ENCODE measurements around the gene FBRSL1.

Gene FBRSL1

DNA sequence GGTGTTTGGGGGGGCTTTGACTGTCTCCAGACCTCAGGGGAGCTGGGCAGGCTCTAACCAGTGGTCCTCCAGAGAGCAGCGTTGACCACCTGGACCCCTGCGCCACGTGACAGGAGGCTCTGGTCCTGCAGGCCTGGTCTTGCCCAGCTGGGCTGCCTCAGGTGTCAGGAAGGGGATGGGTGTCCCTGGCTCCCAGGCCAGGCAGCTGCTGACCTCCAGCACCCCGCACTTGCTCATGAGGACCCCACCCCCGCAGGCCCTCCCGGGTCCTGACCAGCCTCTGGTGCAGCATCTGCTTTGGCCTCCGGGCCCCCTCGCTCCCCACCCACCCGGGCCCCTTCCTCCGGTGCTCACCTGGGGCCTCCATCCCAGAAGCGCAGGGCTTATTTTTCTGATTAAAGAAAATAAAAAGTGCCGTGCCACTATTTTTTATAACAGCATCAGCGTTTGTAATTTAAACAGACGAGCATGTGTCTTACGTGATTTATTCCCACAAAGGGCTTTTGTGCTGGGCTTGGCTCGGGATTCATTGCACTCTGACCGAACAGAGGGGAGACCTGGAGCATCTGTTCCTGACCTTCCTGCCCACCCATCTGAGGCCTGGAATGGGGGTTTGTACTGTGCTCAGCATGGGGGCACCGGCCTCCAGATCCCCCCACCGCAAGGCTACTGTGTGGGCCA, 21.7 kb downstream of the FBRSL1 start:
- no peak for DNase-seq (ENCODE audit: low spot score)

DNA sequence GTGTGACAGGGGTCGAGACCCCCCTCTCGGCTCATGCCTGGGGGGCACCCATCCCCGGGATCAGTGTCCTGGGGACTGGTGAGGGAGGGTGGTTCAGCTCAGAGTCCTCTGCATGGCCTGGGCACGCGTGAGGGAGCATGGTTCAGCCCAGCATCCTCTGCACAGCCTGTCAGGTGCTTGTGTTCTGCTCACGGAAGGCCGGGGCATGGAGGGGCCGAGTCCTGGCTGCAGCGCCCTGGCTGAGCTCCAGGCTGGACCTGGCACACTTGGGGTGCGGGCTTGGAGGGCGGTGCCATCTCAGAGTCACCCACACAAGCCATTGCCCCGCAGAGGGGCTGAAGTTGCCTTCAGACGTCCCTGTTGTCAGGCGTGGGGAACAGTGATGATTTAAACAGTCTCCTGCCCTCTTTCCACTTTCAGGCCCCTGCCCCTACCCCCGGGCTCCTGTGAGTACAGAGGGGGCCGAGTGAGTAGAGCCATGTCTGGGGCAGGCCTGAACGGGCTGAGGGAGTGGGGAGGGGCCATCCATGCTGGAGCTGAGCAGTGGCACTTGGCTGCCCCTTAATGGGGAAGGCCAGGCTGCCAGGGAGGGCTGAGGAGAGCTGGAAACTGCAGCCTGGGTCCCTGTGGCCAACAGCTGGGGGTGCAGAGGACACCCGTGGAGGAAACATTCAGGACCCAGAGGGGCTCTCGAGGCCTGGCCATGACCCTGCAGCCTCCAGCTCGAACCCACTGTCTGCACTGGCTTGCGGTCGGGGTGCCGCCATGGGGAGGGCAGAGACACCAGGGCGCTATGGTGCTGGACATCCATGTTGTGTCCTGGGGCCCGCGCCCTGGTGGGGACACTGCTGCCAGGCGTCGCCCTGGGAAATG, 22.5 kb downstream of the FBRSL1 start:
- no peak for DNase-seq (ENCODE audit: low spot score)

DNA sequence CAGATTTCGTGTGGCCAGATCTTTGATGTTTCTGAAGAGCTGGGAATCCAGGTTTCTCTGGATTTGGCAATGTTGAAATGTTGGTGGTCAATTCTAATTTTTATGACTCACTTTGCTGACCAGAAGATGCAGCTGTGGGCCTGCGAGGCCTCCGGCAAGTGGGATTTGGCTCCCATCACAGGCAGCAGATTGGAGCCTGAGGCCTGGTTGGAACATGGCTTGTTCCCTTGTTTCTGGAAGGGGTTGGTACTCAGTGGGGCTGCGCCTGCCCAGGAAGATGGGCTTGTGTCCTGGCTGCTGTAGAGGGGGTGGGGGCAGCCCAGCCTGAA, 23.1 kb downstream of the FBRSL1 start:
- no peak for DNase-seq (ENCODE audit: low spot score)

DNA sequence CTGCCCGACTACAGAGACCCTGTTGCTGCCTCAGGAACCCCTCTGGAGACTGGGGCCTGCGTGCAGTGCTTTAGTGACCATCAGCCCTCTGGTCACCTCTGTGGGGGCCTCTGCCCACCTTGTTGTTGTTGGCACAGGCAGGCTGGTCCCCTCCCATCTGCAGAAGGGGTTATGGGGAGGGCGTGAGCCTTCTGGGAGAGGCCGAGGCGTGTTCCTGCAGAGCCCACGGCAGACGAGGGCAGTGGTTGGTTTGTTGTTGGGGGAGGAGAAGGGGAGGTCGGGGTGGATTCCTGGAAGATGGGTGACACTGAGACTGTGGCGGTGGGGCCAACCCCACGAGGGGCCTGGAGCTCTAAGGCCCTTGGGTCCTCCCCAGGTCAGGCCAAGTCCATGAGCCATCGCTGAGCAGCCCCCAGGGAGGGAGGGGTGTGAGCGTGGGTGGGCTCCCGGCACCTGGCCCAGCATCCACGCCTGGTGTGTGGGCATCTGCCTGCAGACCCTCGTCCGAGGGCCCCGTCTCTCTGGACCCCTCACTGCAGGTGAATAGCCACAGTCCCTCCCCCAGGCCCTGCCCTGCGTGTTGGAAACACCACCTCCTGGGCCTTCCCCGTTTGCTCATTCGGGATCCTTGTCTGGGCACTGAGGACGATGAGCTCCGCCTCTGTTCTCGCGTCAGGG, 23.6 kb downstream of the FBRSL1 start:
- DNase-seq (ENCODE audit: low spot score): no peak

DNA sequence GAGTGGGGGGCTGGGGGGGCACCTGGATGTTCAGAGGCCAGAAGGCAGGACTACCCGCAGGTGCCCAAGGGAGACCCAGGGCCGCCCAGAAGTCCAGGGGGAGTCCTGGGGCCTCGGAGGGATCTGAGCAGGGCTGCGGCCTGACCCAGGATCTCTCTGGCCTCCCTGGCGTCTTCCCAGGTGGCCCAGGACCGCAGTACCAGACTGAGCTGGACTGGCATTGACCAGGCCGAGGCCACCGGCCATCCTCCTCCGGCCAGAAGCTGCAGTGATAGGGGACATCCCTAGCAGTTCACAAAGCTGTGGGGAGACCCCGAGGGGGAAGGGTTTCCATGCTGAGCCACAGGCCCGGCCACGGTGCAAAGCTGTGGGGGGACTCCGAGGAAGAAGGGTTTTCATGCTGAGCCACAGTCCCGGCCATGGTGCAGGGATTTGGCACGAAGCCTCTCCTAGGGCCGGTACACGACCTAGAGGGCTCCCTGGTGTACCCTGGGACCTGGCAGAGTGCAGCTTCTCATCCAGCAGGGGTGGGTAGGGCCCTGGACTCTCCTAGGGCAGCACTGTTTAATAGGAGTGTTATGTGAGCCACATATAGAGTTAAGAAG, 24.4 kb downstream of the FBRSL1 start:
- DNase-seq (ENCODE audit: low spot score): no peak

DNA sequence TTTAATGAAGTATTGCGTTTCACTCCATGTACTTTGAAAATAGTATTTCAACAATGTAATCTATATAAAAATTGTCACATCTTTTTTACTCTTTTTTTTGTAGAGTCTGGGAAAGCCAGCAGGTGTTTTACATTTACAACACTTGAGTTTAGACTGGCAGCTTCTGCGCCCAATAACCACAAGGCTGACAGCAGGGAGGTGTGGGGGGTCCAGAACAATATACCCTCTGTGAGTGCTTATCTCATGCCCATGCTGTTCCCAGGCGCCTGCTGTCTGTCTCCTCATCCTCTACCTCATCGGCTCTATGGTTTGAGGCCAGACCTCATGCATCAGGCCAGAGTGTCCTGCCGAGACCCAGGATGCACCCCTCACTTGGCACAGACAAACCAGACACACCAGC, 24.9 kb downstream of the FBRSL1 start:
- no peak for DNase-seq (ENCODE audit: low spot score)

DNA sequence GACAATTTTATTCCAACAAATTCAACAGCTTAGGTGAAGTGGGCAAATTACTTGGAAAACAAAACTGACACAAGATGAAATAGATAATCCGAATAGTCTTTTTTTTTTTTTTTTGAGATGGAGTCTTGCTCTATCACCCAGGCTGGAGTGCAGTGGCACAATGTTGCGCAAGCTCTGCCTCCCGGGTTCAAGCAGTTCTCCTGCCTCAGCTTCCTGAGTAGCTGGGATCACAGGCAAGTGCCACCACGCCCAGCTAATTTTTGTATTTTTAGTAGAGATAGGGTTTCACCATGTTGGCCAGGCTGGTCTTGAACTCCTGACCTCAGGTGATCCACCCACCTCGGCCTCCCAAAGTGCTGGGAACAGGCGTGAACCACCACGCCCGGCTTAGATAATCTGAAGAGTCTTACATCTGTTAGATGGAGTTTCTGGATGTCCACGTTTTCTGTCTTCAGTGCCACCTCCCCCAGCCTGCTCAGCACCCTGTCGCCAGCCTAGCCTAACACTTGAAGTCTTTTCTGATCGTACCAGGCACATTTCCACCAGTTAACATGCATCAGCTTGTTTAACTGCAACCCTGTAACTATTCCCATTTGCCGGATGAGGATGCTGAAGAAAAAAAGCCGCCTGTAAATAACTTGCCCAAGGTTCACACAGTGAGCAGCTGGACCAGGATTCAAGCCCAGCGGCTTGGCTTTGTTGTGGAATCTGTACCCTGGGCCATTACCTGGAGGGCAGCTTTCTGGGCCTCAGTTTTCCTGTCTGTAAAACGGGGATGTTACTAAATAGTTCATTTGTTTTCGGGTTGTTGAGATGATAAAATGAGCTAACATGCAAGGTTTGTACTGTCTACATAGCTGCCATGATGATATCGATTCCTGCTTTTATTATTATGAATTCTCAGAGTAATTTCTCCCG, 26.4 kb downstream of the FBRSL1 start:
- DNase-seq (ENCODE audit: low spot score): no peak

DNA sequence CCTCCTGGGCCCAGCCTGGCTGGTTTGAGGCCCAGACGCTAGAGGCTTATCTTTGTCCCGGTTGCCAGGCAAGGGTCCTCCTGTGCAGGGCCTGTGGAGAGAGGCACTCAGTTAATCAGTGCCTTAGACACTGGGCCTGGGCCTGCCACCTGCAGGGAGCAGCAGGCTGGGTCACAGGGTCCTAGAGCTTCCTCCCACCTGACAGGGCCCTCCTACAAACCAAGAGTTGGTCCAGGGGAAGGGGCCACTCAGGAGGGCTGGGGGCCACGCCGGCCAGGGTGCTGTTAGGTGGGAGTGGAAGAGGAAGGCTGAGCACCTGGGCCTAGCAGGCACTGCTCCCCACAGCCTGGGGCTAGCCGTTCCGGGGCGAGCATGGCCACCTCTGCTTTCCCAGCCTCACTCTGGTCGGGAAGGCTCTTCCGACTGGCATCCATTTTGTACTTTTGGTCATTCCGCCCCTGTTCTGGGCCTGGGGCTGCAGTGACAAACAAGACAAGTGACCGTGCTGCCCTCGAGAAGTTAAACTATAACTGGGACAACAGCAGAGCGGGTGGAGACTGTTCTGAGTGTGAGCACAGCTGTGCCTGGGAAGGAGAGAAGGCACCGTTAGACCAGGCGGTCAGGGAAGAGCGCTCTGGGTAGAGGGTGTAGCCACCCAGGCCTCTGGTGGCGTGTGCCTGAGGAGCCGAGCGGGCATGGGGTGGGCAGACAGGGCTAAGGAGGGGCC, 27.2 kb downstream of the FBRSL1 start:
- DNase-seq (ENCODE audit: low spot score): no peak

DNA sequence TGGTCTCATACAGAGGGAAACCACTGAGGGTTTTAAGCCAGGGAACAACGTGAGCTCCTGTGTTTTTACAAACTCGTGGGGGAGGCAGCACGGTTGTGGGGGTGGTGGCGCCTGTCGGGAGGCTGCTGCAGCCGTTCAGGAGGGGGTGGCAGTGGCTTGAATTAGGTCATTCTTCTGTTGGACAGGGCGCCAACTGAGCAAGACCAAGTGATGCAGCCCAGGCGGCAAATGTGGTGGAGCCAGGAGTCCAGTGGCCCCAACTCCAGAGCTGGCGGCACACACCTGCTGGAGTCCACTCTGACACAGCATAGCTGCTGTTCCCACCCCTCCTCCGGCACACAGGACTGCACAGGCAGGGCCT, 27.8 kb downstream of the FBRSL1 start:
- DNase-seq (ENCODE audit: low spot score): no peak

DNA sequence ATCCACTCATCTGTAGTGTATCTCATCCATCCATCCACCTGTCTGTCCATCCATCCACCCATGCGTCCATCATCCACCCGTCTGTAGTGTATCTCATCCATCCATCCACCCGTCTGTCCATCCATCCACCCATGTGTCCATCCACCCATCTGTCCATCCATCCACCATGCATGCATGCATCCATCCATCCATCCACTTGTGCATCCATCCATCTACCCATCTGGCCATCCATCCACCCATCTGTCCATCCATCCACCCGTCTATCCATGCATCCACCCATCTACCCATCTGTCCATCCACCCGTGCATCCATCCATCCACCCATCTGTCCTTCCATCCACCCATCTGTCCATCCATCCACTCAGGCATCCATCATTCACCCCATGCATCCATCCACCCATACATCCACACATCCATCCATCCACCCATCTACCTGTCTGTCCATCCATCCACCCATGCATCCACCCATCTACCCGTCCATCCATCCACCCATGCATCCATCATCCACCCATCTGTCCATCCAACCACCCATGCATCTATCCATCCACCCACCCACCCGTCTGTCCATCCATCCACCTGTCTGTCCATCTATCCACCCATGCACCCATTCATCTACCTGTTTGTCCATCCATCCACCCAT, 28.5 kb downstream of the FBRSL1 start:
- no peak for DNase-seq (ENCODE audit: low spot score)

DNA sequence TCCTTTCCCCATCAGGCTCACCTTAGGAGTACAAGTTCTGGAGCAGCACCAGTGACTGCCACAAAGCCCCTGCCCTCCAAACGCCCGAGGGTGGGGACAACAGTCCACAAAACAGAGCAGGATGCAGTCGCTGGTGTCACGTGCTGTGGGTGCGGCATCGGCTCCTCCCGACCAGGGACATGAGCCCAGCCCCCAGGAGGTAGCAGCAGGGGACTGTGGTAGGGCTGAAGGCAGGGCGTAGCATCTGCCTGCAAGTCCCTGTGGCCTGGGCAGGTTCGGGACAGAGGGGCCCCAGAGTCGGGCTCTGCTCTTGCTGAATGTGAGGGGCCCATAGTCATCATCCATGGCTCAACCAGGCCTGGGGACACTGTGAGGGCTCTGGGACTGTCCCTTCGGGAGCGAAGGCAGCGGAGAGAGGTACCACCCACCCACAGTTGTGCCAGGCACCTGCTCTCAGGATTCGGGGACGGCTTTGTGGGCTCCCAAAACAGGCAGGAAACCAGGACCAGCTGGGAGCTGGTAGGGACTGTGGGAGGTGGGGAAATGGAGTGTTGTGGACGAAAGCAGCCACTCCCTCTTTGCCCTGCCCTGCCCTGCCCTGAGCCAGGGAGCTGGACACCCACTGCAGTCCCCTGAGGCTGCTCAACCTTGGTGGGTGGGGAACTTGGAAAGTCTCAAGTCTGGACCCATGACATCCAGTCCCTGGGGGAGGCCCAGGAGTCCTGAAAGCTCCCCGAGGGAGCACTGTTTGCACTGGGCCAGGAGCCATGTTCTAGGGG, 30.7 kb downstream of the FBRSL1 start:
- DNase-seq (ENCODE audit: low spot score): no peak

DNA sequence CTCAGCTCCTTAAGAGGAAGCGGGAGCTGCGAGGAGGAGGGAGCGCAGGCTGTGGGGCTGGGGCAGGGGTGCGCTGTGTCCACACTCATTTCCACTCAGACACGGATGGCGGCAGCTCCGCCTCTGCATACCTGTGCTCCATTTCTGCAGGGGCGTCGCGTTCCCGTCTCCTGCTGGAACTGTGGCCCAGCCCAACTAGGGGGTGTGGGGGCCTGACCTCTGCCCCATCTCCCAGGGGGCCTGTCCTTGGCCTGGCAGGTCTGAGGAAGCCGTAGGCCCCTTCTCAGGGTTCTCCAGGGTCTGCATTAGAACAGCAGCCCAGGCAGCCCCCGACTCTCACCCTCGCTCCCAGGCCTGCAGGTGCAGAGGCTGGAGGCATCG, 31.2 kb downstream of the FBRSL1 start:
- DNase-seq (ENCODE audit: low spot score): no peak

DNA sequence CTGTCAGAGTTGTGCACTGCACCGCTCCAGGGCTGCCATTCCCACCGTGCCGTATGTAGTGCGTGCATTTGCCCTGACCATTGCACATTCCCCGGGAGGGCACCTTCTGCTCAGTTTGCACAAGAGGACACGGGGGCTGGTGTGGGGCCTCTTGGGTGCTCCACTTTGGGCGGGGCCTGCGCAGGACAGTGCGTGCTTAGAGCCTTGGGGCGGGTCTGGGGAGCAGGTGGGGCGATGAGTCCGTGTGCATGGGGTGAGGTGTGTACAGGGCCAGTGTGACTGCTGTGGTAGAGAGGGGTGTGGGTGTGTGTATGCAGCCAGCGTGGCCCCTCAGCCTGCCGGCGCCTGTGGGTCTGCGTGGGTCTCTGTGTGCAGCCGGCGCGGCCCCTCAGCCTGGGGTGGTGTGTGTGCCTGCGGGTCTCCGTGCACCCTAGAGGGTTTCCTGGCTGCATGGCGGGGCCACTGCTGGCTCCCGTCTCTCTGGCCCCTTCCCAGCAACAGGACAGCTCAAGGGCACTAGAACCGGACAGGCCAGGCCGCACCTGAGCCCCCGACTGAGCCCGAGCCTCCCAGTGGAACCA, 31.9 kb downstream of the FBRSL1 start:
- DNase-seq (ENCODE audit: low spot score): no peak

DNA sequence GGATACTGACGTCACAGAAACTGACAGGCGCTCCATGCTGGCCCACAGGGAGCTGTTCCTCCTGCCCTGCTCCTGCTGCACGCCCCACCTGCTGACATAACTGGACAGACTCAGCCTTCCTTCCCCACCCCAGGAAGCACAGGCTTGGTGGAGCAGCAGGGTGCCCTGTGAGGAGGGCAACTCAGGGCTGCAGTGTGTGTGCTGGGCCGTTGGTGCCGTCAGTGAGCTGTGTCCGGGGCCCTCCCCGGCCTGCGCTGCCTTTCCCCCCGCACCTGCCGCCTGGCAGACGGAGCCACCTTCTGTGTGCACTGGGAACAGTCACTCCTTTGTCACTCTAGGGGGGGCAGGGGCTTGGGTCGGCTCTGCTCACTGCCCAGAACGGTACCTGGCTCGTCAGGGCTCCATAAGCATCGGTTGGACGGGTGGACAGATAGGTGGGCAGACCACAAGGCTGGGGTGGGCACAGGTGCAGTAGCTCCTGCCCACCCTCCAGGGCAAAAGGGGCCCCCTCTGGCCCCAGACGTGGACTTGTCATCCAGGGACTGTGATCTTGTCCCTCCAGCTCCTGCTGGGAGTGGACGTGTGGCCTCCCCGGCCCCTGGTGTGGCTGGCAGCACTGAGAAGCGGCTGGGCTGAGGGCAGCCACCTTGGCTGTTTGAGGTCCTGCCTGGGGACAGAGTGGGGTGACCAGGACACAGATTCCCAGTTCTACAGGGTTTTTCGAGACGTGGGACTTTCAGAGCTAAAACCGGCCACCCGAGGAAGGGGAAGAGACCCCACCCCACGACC, 32.8 kb downstream of the FBRSL1 start:
- no peak for DNase-seq (ENCODE audit: low spot score)

DNA sequence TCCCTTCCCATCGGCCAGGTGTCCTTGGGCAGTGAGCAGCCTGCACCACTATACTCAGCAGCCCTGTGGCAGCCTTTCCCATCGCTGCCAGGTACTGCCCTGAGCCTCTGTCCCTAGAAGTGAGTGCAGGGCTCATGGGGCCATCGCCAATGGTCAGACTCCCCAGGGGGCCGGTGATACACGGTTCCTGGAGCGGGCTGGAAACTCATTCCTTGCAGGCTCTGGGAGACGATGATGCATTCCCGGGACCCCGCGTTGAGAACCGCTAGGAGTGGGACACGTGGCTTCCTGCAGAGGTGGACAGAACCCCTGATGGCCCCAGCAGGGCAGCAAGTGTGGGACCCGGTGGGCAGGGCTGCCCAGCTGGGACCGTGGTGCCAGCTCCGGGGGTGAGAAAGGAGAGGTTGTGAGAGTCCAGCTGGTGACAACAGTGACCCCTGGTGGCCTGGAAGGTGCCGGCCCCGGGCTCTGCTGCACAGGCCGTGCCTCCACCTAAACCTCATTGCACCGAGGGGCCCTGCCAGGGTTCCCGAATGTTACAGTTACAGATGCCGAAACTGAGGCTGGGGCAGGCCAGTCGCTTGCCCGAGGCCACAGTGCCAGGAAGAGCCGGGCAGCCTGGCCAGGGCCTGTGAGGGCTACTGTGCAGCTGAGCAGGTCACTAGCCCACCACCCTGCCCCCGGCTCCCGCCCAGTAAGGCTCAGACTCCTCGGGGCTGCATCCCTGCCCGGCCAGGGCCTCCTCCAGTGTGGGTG, 33.8 kb downstream of the FBRSL1 start:
- DNase-seq (ENCODE audit: low spot score): peak; percentile 72

DNA sequence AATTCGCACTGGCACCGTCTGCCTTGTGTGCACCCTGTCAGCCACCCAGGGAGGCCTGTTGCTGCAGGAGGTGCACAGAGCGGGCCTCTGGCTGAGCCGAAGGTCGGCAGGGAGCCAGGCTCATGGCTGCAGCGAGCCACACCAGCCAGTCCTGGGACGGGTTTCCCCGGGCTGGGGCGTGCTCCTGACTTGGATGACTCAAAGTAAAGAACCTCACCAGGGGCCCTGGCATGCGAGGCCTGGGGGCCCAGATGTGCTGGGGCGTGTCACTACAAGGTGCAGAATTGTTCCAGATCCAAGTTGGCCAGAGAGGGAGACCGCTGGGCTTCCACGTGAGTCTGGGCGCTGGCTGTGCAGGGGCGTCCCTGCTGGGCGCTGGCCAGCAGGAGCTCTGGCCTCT, 34.5 kb downstream of the FBRSL1 start:
- DNase-seq (ENCODE audit: low spot score): no peak

DNA sequence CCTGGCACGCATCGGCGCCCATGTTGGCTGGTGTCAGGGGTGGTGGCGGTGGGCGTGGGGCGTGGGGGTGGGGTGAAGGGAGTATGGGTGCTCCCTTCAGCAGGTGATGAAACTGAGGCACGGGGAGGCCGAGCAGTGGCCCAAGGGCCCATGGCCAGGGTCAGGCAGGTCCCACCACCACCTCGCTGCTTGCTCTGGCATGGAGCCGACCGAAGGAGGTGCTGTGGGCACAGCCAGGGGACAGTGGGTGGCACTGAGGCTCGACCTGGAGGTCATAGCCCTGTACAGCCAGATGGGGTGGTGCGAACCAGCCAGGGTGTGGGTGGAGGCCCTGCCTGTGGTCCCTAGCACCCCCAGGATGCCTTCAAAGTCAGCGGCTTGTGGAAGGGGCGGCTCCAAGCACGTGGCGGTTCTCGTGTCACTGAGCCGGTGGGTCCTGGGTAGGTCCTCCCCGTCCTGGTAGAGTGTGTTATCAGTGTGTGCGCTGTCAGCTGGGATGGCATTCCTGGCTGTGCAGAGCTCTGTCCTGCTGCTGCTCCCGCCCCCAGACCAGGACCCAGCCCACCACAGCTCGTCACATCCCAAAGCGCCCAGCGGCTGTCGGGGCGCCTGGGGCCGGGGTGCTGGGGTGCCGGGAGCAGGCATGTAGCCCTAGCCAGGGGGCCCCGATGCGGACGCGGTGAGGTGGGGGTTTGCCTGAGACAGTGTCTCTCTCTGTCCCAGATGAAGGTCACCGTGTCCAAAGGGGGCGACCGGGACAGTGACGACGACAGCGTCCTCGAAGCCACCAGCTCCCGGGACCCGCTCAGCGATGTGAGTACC, 35.3 kb downstream of the FBRSL1 start:
- DNase-seq (ENCODE audit: low spot score): no peak

Measured in CD4-positive, alpha-beta T cell treated with Interleukin-2 at 100 ng/mL for 4 hours (primary cell).